ENCODE results near the gene DDX18. TPM values are rescaled to one million over a fixed set of nuclear protein-coding genes. Genes with fewer than 3 reads are reported as not detected.

The DDX18 gene
- total and polyA plus RNA-seq, 11 donors = 12.2 to 40.6 (median 28.2) TPM

- ATAC-seq = no peak
- TF ChIP-seq POLR2A (IDR thresholded peaks at IDR 0.05) = no peak
- TF ChIP-seq CTCF (IDR thresholded peaks at IDR 0.05) = no peak
- Histone ChIP-seq H3K9me3 (no peaks in the 10 kb centered on the region), H3K36me3 (no peaks in the 10 kb centered on the region), H3K4me3 (no peak overlapping the region), H3K27me3 (peaks cover 0 to 38% (median 6%) of the 10 kb centered on the region in 9 donors), H3K27ac (no peak overlapping the region), H3K4me1 (no peaks in the 10 kb centered on the region)
- intact Hi-C loops (cut with DNase I) = no loop called here
- no peak for DNase-seq
- WGBS, 4 donors = 87 to 96% (median 92%) methylated on average over 2 of the region's 2 CpGs
These were observed 30.8 kb downstream of the DDX18 start for GRCh38 chr2:117845304-117845703.

GRCh38 chr2:117850015-117850414 is 35.5 kb downstream of the DDX18 start:
- no peak for ATAC-seq
- Histone ChIP-seq H3K4me1 (no peaks in the 10 kb centered on the region), H3K9me3 (no peaks in the 10 kb centered on the region), H3K27ac (no peak overlapping the region), H3K4me3 (no peak overlapping the region), H3K36me3 (no peaks in the 10 kb centered on the region), H3K27me3 (peaks cover 0 to 70% (median 17%) of the 10 kb centered on the region in 9 donors)
- intact Hi-C loops (cut with DNase I) = no loop called here
- DNase-seq = no peak
- TF ChIP-seq CTCF (IDR thresholded peaks at IDR 0.05) (no peak), POLR2A (IDR thresholded peaks at IDR 0.05) (no peak)
- WGBS, 4 donors = 4 to 14% (median 6%) methylated on average over 7 of the region's 7 CpGs

GRCh38 chr2:117850461-117850860 is 36.0 kb downstream of the DDX18 start:
- no peak for DNase-seq
- no peak for ATAC-seq
- Histone ChIP-seq H3K27me3 (peaks cover 0 to 73% (median 21%) of the 10 kb centered on the region in 9 donors), H3K27ac (no peak overlapping the region), H3K4me3 (no peak overlapping the region), H3K36me3 (no peaks in the 10 kb centered on the region), H3K4me1 (no peaks in the 10 kb centered on the region), H3K9me3 (no peaks in the 10 kb centered on the region)
- no peak for TF ChIP-seq CTCF (IDR thresholded peaks at IDR 0.05)
- no peak for TF ChIP-seq POLR2A (IDR thresholded peaks at IDR 0.05)
- intact Hi-C loops (cut with DNase I) = no loop called here
- 2 to 6% (median 4%) methylated on average over 4 of the region's 4 CpGs for WGBS, 4 donors

- DNase-seq (no peak), ATAC-seq (no peak)
- Histone ChIP-seq H3K9me3 (no peaks in the 10 kb centered on the region), H3K36me3 (no peaks in the 10 kb centered on the region), H3K4me3 (no peak overlapping the region), H3K27me3 (peaks cover 0 to 80% (median 22%) of the 10 kb centered on the region in 9 donors), H3K4me1 (no peaks in the 10 kb centered on the region), H3K27ac (no peak overlapping the region)
- 24 to 37% (median 26%) methylated on average over 3 of the region's 3 CpGs for WGBS, 4 donors
- no peak for TF ChIP-seq POLR2A (IDR thresholded peaks at IDR 0.05)
- TF ChIP-seq CTCF (IDR thresholded peaks at IDR 0.05) = no peak
- intact Hi-C loops (cut with DNase I) = no loop called here
These were observed 37.5 kb downstream of the DDX18 start for GRCh38 chr2:117851969-117852368.
